IMR-90 (cell line): ENCODE data around the gene MOCS1. TPM values are rescaled to one million over a fixed set of nuclear protein-coding genes. Genes with fewer than 3 reads are reported as not detected.

Experiments
- ATAC-seq: fragments of 200-7000 bp; cut with Tn5 transposase; 2 replicates; pipeline ENCODE4 v1.9.1; 2020; ENCODE audit warnings: low read depth, mild to moderate bottlenecking, moderate library complexity
- BruUV-seq: library from RNA; stranded (reverse); fragments of 400-500 nt; replicated peaks from 2 replicates; lab custom pipeline; 2021; lab: Mats Ljungman, UMichigan
- CTCF ChIA-PET: fragments of 300-600 bp; formaldehyde crosslinking; extraction: SDS; loops from one replicate; lab custom pipeline; 2021; ENCODE audit warnings: antibody characterized with exemption; lab: Yijun Ruan, JAX
- POLR2A ChIA-PET: fragments of 300-600 bp; sonication (Branson Sonifier 250); formaldehyde crosslinking; loops from one replicate; lab custom pipeline; 2022; ENCODE audit warnings: antibody characterized with exemption; ENCODE audit not compliant: unreplicated experiment; lab: Charles Lee
- DNase-seq: peaks from one replicate; pipeline ENCODE4 v3.0.0; 2013
- H2AFZ ChIP-seq: replicated peaks from 2 replicates; pipeline ENCODE3; 2013; ENCODE audit warnings: low read length, mild to moderate bottlenecking; ENCODE audit not compliant: poor library complexity
- H2AK5ac ChIP-seq: 2 replicates; pipeline ENCODE4 v1.6.1; 2013; ENCODE audit warnings: low read depth, low read length, inconsistent platforms
- H2AK9ac ChIP-seq: replicated peaks from 2 replicates; pipeline ENCODE3; 2013; ENCODE audit warnings: mild to moderate bottlenecking, low read depth, low read length, moderate library complexity; ENCODE audit not compliant: poor library complexity
- H2BK120ac ChIP-seq: 2 replicates; pipeline ENCODE4 v1.6.1; 2013; ENCODE audit warnings: low read depth, low read length, inconsistent platforms
- H2BK15ac ChIP-seq: 3 replicates; pipeline ENCODE4 v1.6.1; 2013; ENCODE audit warnings: low read depth, low read length, inconsistent platforms
- H2BK20ac ChIP-seq: 2 replicates; pipeline ENCODE4 v1.6.1; 2013; ENCODE audit warnings: low read depth, mild to moderate bottlenecking, inconsistent platforms, low read length, moderate library complexity
- H2BK5ac ChIP-seq: 2 replicates; pipeline ENCODE4 v1.6.1; 2013; ENCODE audit warnings: mild to moderate bottlenecking, low read depth, low read length, inconsistent platforms; ENCODE audit not compliant: poor library complexity, severe bottlenecking
- H3K14ac ChIP-seq: replicated peaks from 2 replicates; pipeline ENCODE4 v1.6.1; 2013; ENCODE audit warnings: low read depth, low read length, inconsistent platforms
- H3K18ac ChIP-seq: 2 replicates; pipeline ENCODE4 v1.6.1; 2013; ENCODE audit warnings: low read depth, low read length, control low read depth
- H3K23ac ChIP-seq: 2 replicates; pipeline ENCODE4 v1.6.1; 2013; ENCODE audit warnings: low read depth, low read length, inconsistent platforms
- H3K27ac ChIP-seq: 2 replicates; pipeline ENCODE4 v1.5.1; 2013; ENCODE audit warnings: mild to moderate bottlenecking, control low read depth, low read length; ENCODE audit not compliant: insufficient read depth
- H3K27me3 ChIP-seq: 2 replicates; pipeline ENCODE4 v1.6.1; 2013; ENCODE audit warnings: low read length; ENCODE audit not compliant: control insufficient read depth, insufficient read depth
- H3K36me3 ChIP-seq: 2 replicates; pipeline ENCODE4 v1.6.1; 2013; ENCODE audit warnings: low read length, mixed read lengths; ENCODE audit not compliant: control insufficient read depth, insufficient read depth
- H3K4ac ChIP-seq: 2 replicates; pipeline ENCODE4 v1.6.1; 2013; ENCODE audit warnings: low read depth, low read length, inconsistent platforms
- H3K4me1 ChIP-seq: 2 replicates; pipeline ENCODE4 v1.6.1; 2013; ENCODE audit warnings: low read length, mixed read lengths; ENCODE audit not compliant: control insufficient read depth, insufficient read depth
- H3K4me2 ChIP-seq: 2 replicates; pipeline ENCODE4 v1.6.1; 2013; ENCODE audit warnings: low read depth, mild to moderate bottlenecking, control low read depth, low read length, moderate library complexity
- H3K4me3 ChIP-seq: 2 replicates; pipeline ENCODE4 v1.5.1; 2013; ENCODE audit warnings: low read depth, mild to moderate bottlenecking, control low read depth, low read length, moderate library complexity; ENCODE audit not compliant: insufficient read depth
- H3K56ac ChIP-seq: 2 replicates; pipeline ENCODE4 v1.6.1; 2013; ENCODE audit warnings: low read length, inconsistent platforms; ENCODE audit not compliant: insufficient read depth; ENCODE audit errors: extremely low read depth
- H3K79me1 ChIP-seq, 2 experiments: 2 replicates each; pipeline ENCODE4 v1.6.1; 2013; ENCODE audit warnings: low read length in 2 of 2, inconsistent platforms in 1 of 2, low read depth in 1 of 2
- H3K9ac ChIP-seq: 2 replicates; pipeline ENCODE4 v1.6.1; 2013; ENCODE audit warnings: low read depth, low read length, control low read depth
- H3K9me1 ChIP-seq: 2 replicates; pipeline ENCODE4 v1.6.1; 2013; ENCODE audit warnings: low read length, inconsistent platforms; ENCODE audit not compliant: insufficient read depth
- H3K9me3 ChIP-seq: 2 replicates; pipeline ENCODE4 v1.6.1; 2013; ENCODE audit warnings: low read length; ENCODE audit not compliant: control insufficient read depth, insufficient read depth
- H4K20me1 ChIP-seq: 2 replicates; pipeline ENCODE4 v1.6.1; 2013; ENCODE audit warnings: low read length, inconsistent platforms; ENCODE audit not compliant: insufficient read depth
- H4K5ac ChIP-seq: 2 replicates; pipeline ENCODE4 v1.6.1; 2013; ENCODE audit warnings: mild to moderate bottlenecking, low read depth, low read length, control low read depth
- H4K8ac ChIP-seq, 2 experiments: 2 replicates each; pipeline ENCODE4 v1.6.1; 2013; ENCODE audit warnings: low read depth in 2 of 2, low read length in 2 of 2, control low read depth in 1 of 2, inconsistent platforms in 1 of 2
- H4K91ac ChIP-seq: 2 replicates; pipeline ENCODE4 v1.6.1; 2013; ENCODE audit warnings: low read depth, low read length, inconsistent platforms; ENCODE audit not compliant: insufficient read depth
- BHLHE40 ChIP-seq: fragments of 150-350 bp; IDR thresholded peaks from 2 replicates; pipeline ENCODE4 v1.6.1; 2016; ENCODE audit warnings: mild to moderate bottlenecking, low read depth, low read length
- CEBPB ChIP-seq: IDR thresholded peaks from 2 replicates; pipeline ENCODE4 v1.6.1; 2012; ENCODE audit warnings: low read depth, low read length, improper control_type of control experiment
- CHD1 ChIP-seq: IDR thresholded peaks from 2 replicates; pipeline ENCODE4 v1.6.1; 2012; ENCODE audit warnings: low read depth, low read length, improper control_type of control experiment
- ELK1 ChIP-seq: fragments of 150-350 bp; IDR thresholded peaks from 2 replicates; pipeline ENCODE4 v1.6.1; 2016; ENCODE audit warnings: low read depth, mild to moderate bottlenecking, low read length, moderate library complexity, borderline replicate concordance
- FOS ChIP-seq: fragments of 150-350 bp; IDR thresholded peaks from 2 replicates; pipeline ENCODE4 v1.6.1; 2016; ENCODE audit warnings: low read depth, low read length
- MAFK ChIP-seq: IDR thresholded peaks from 2 replicates; pipeline ENCODE4 v1.6.1; 2012; ENCODE audit warnings: low read depth, low read length, improper control_type of control experiment
- MAZ ChIP-seq: IDR thresholded peaks from 2 replicates; pipeline ENCODE4 v1.6.1; 2012; ENCODE audit warnings: low read depth, mild to moderate bottlenecking, low read length, improper control_type of control experiment, moderate library complexity, borderline replicate concordance
- MXI1 ChIP-seq: IDR thresholded peaks from 2 replicates; pipeline ENCODE4 v1.6.1; 2012; ENCODE audit warnings: low read depth, mild to moderate bottlenecking, low read length, moderate library complexity, borderline replicate concordance
- NFE2L2 ChIP-seq: fragments of 150-350 bp; IDR thresholded peaks from 2 replicates; pipeline ENCODE4 v1.6.1; 2016; ENCODE audit warnings: low read depth, mild to moderate bottlenecking, low read length
- POLR2A ChIP-seq: IDR thresholded peaks from 2 replicates; pipeline ENCODE4 v1.6.1; 2012; ENCODE audit warnings: mild to moderate bottlenecking, low read depth, low read length
- RAD21 ChIP-seq: IDR thresholded peaks from 2 replicates; pipeline ENCODE4 v1.6.1; 2012; ENCODE audit warnings: low read length, improper control_type of control experiment
- RFX5 ChIP-seq: IDR thresholded peaks from 2 replicates; pipeline ENCODE4 v1.8.0; 2012; ENCODE audit warnings: low read depth, mild to moderate bottlenecking, low read length, moderate library complexity
- SMC3 ChIP-seq: fragments of 150-350 bp; IDR thresholded peaks from 2 replicates; pipeline ENCODE4 v1.6.1; 2016; ENCODE audit warnings: low read depth, mild to moderate bottlenecking, antibody characterized with exemption, low read length, moderate library complexity
- USF2 ChIP-seq: fragments of 150-350 bp; IDR thresholded peaks from 2 replicates; pipeline ENCODE4 v1.6.1; 2017; ENCODE audit warnings: mild to moderate bottlenecking, antibody characterized with exemption, low read length, low read depth
- WGBS, 2 experiments: methylation state at CpG; one replicate each; pipeline versions ENCODE4 v1.1.5 to v1.1.7; 2013; ENCODE audit warnings: missing lambda C conversion rate in 2 of 2; ENCODE audit not compliant: insufficient read length in 1 of 2; ENCODE audit errors: extremely low coverage in 2 of 2; 5-methylcytosine and 5-hydroxymethylcytosine counted together
- dilution Hi-C: fragments of 300-500 bp; cut with HindIII; formaldehyde crosslinking; loops from one replicate; pipeline ENCODE4 v1.14.3; 2018; ENCODE audit warnings: low sequenced_read_pairs; ENCODE audit not compliant: unreplicated experiment
- in situ Hi-C: fragments of 300-500 bp; cut with MboI; formaldehyde crosslinking; loops from 3 replicates; pipeline ENCODE4 v1.14.3; 2019; ENCODE audit warnings: low sequenced_read_pairs, inconsistent platforms, mixed read lengths
- intact Hi-C: fragments of 100-400 bp; cut with micrococcal nuclease; formaldehyde crosslinking; loops from 2 replicates; pipeline ENCODE4 v1.10.0; 2022
- polyA plus RNA-seq, 3 experiments: library from polyadenylated mRNA; depleted of rRNA; stranded (reverse); fragments of >200 nt; gene quantifications; 2 replicates each; pipeline ENCODE4 v1.2.3, GENCODE V29; 2012; ENCODE audit warnings: low replicate concordance in 1 of 3
- total RNA-seq: library from RNA; depleted of rRNA; stranded (reverse); fragments of >200 nt; gene quantifications from 2 replicates; pipeline ENCODE4 v1.2.3, GENCODE V29; 2012

MOCS1 gene
- total and polyA plus RNA-seq, 2 of the 4 experiments (the other 2 are of a cell fraction), result 5.5 to 9.5 TPM

- POLR2A ChIA-PET, result interaction anchor here (0.5 kb wide), 1 partner anchor 375 kb away, joined by 3 read pairs; no protein-coding TSS in a partner anchor
- H3K9me3 ChIP-seq, result no peaks in the 10 kb centered on the region
- no peaks in the 10 kb centered on the region for H4K20me1 ChIP-seq
- no peaks in the 10 kb centered on the region for H3K79me1 ChIP-seq
- no peak overlapping the region for H3K4ac ChIP-seq
- H4K8ac ChIP-seq, result no peak overlapping the region
- no peak overlapping the region for H2BK20ac ChIP-seq
- no peak overlapping the region for H3K27ac ChIP-seq
- H4K5ac ChIP-seq, result no peak overlapping the region
- intact Hi-C loops, result loop anchor here (10.0 kb wide), 1 partner anchor 333 kb away; no protein-coding TSS in a partner anchor
- no peak overlapping the region for H2BK5ac ChIP-seq
- H3K14ac ChIP-seq, result no peak overlapping the region
- H3K9ac ChIP-seq, result no peak overlapping the region
- no peak overlapping the region for H2AK9ac ChIP-seq
- H3K18ac ChIP-seq, result no peak overlapping the region
- 80% methylated on average over 1 of the region's 3 CpGs; no CpG with 5 or more reads in 1 of the 2 experiments for WGBS, 2 experiments
- in situ Hi-C loops, result no loop called here
- H2BK120ac ChIP-seq, result no peak overlapping the region
- no peaks in the 10 kb centered on the region; the same call in 1 of the 2 replicates for H3K9me1 ChIP-seq
- CTCF ChIA-PET, result no interaction called here
- DNase-seq (no peak), ATAC-seq (no peak)
- no peak overlapping the region for H3K4me2 ChIP-seq
- no peak overlapping the region for H3K56ac ChIP-seq
- no peak overlapping the region for H3K4me3 ChIP-seq
- no peak overlapping the region for H3K23ac ChIP-seq
- no peak overlapping the region for H2AK5ac ChIP-seq
- no peak overlapping the region for H2BK15ac ChIP-seq
- dilution Hi-C loops, result no loop called here
- H3K36me3 ChIP-seq, result peaks cover 21% of the 10 kb centered on the region; the same call in 1 of the 2 replicates
- no TSS peak for BruUV-seq
- H4K91ac ChIP-seq, result no peak overlapping the region
- no peaks in the 10 kb centered on the region for H3K27me3 ChIP-seq
- no peak overlapping the region for H2AFZ ChIP-seq
- TF ChIP-seq ELK1 (no peak), FOS (no peak), BHLHE40 (no peak), USF2 (no peak), MAZ (no peak), RAD21 (no peak), CHD1 (no peak), NFE2L2 (no peak), CEBPB (no peak), POLR2A (no peak), RFX5 (no peak), SMC3 (no peak), MAFK (no peak), MXI1 (no peak)
- no peaks in the 10 kb centered on the region for H3K4me1 ChIP-seq
Observed at GRCh38 chr6:39897698-39898097, 36.6 kb downstream of the MOCS1 start.
